ENCODE data around the gene KCNQ5.
"Not testable (repeated sequence)": the region's sequence is repeated elsewhere in the genome, so short reads cannot be mapped to it uniquely, and the experiment has no call there.

The KCNQ5 gene

GRCh38 chr6:72892901-72893300 is 271.0 kb downstream of the KCNQ5 start:
- DNase-seq (ENCODE audit: low read depth in 3 of 3, low spot score in 1 of 3), result no peak

- no peak for DNase-seq (ENCODE audit: low read depth in 3 of 3, low spot score in 1 of 3)
These were observed 272.2 kb downstream of the KCNQ5 start for GRCh38 chr6:72894091-72894490.

- not testable (repeated sequence) for DNase-seq (ENCODE audit: low read depth in 3 of 3, low spot score in 1 of 3)
These were observed 276.4 kb downstream of the KCNQ5 start for GRCh38 chr6:72898313-72898712.

DNA sequence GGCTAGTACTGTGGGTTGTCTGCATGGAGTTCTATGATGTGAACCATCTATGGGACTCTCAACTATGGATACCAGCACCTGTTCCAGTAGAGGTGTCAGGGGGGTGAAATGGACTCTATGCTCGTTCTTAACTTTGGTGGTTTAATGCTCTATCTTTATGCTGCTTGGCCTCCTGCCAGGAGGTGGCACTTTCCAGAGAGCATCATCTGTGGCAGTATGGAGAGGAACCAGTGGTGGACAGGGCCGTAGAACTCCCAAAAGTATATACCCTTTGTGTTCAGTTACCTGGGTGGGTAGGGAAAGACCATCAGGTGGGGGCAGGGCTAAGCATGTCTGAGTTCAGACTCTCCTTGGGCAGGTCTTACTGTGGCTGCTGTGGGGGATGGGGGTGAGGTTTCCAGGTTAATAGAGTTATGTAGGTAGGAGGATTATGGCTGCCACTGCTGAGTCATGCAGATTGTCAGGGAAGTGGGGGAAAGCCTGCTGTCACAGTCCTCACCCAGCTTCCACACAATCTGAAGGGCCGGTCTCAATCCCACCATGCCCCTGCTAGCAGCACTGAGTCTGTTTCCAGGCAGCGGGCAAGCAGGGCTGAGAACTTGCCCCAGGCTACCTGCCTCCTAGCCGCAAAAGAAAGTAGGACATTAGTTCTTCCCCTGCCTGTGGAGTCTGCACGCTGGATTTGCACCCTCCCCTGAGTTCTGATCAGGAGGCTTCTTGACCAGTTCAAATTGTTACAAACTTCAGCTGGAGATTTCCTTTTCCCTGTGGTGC is 284.0 kb downstream of the KCNQ5 start:
- DNase-seq (ENCODE audit: low read depth in 3 of 3, low spot score in 1 of 3), result no peak

DNA sequence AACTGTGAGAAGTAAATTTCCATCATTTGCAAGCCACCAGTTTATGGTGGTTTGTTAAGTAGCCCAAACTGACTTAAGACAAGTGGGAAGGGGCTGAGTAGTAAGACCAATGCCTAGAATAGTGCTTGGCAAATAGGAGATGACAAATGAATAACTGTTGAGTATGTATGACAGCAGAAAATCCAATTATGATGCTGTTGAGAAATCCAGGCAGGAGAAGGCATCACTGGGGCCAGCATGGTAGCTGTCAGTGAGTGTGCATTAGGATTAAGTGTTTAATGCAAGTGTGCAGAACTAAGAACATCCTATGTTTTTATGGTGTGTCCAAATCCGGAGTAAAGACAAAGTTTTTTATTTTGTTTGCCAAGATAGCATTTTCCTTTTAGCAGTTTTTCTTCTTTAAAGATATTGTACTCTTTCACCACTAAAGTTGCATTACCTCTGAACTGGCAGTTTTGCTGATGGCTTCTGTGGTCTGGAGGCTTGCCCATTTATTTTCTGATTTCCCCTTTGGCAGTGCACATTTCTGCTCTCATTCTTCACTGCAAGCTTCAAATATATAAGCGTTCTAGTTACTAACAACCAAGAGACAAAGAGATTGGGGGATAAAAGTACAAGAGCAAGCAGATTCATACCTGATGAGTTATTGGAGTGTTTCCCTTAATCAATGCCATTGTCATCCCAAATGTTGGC is 289.7 kb downstream of the KCNQ5 start:
- DNase-seq (ENCODE audit: low read depth in 3 of 3, low spot score in 1 of 3), result no peak

GRCh38 chr6:72913797-72914196 is 291.9 kb downstream of the KCNQ5 start:
- no peak for DNase-seq (ENCODE audit: low read depth in 3 of 3, low spot score in 1 of 3)

- DNase-seq (ENCODE audit: low read depth in 3 of 3, low spot score in 1 of 3), result no peak
These were observed 294.4 kb downstream of the KCNQ5 start for GRCh38 chr6:72916298-72916697.

- no peak for DNase-seq (ENCODE audit: low read depth in 3 of 3, low spot score in 1 of 3)
These were observed 295.0 kb downstream of the KCNQ5 start for GRCh38 chr6:72916906-72917305.

DNA sequence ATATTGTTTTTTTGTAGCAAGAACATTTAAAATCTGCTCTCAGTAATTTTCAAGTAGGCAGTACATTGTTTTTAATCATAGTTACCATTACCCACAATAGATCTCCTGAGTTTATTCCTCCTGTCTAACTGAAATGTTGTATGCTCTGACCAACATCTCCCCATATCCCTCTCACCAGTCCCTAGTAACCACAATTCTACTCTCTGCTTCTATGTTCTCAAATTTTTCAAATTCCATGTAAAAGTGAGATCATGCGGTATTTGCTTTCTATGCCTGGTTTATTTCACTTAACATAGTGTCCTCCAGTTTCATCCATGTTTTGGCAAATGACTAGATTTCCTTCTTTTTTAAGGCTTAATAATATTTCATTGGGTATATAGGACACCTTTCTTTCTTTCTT is 300.5 kb downstream of the KCNQ5 start:
- no peak for DNase-seq (ENCODE audit: low read depth in 3 of 3, low spot score in 1 of 3)

DNA sequence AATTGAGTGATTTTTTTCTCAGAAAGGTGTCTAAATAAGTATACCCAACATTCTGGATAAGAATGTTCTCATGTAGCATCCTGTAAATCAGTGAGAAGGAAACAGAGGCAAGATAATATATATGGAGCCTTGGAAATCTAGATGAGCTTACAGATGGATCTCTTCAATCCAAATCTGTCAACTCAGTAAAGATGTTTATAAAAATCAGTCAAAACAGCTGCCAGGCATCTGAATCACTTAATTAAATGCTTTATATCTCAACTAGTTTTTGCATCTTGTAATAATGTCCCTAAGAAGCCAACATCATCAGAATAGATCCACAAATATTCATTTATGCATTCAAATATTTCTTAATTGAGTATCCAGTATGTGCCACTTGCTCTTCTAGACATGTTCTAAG is 303.3 kb downstream of the KCNQ5 start:
- DNase-seq (ENCODE audit: low read depth in 3 of 3, low spot score in 1 of 3), result no peak

- DNase-seq (ENCODE audit: low read depth in 3 of 3, low spot score in 1 of 3), result no peak
These were observed 308.8 kb downstream of the KCNQ5 start for GRCh38 chr6:72930556-72931132.

GRCh38 chr6:72931325-72931887 is 309.5 kb downstream of the KCNQ5 start:
- no peak for DNase-seq (ENCODE audit: low read depth in 3 of 3, low spot score in 1 of 3)

DNA sequence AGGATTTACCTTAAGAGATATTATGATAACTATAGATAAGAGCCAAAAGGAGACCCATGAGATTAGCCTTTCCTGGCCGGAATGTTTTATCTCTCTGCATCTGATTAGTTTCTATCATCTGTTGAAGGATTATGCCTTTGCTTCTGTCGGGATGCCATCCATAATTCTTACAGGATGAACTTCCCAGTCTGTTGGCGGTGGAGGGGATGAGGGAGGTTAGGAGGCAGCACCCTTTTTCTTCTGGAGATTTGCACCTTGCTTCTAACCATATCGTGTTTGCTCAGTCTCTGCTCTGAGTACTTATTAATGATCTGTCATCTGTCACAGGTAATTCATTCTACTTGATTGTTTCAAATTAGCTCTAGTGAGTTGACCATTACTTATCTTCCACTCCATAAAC is 311.4 kb downstream of the KCNQ5 start:
- DNase-seq (ENCODE audit: low read depth in 3 of 3, low spot score in 1 of 3), result no peak

GRCh38 chr6:72936766-72937559 is 315.1 kb downstream of the KCNQ5 start:
- DNase-seq (ENCODE audit: low read depth in 3 of 3, low spot score in 1 of 3), result no peak

DNA sequence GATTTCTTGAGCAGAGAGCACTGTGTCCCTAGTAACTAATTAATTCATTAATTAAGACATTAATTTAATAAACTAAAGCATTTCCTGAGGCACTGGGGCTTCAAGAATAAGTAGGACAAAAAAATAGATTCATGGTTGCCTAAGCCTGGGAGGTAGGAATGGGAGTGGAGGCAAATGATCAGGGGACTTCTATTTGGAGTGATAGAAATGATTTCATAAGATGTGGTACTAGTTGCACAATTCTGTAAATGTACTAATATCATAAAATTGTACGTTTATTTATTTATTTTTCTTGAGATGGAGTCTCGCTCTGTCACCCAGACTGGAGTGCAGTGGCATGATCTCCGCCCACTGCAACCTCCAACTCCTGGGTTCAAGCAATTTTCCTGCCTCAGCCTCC is 316.2 kb downstream of the KCNQ5 start:
- no peak for DNase-seq (ENCODE audit: low read depth in 3 of 3, low spot score in 1 of 3)

DNA sequence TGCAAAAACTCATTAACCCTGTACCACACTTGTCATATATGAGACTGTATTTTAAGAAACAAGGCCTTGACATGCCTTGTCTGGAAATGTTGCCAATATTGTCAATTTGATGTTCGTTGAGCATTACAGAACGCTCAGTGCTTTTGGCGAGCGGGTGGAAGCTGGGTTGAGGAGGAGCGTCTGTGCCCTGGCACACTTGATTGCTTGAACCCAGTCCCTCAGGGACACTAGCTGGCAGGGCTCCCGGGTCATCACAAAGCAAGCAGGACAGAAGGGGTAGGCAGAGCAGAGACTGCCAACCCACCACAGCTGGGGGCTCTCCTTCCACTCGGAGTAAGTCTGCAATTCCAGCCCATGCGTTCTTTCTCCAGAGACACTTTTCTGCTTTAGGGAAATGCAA is 317.1 kb downstream of the KCNQ5 start:
- DNase-seq (ENCODE audit: low read depth in 3 of 3, low spot score in 1 of 3), result no peak

GRCh38 chr6:72940265-72940664 is 318.4 kb downstream of the KCNQ5 start:
- no peak for DNase-seq (ENCODE audit: low read depth in 3 of 3, low spot score in 1 of 3)

DNA sequence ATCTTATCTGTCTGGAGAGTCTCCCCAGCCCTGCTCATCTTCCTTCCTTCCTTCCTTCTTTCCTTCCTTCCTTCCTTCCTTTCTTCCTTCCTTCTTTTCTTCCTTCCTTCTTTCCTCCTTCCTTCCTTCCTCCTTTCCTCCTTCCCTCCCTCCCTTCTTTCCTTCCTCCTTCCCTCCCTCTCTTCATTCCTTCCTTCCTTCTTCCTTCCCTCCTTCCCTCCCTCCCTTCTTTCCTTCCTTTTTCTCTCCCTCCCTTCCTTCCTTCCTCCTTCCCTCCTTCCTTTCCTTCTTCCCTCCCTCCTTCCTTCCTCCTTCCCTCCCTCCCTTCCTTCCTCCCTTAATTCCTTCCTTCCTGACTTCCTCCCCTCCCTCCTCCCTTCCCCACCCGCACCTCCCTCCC is 319.4 kb downstream of the KCNQ5 start:
- DNase-seq (ENCODE audit: low read depth in 3 of 3, low spot score in 1 of 3), result no peak

DNA sequence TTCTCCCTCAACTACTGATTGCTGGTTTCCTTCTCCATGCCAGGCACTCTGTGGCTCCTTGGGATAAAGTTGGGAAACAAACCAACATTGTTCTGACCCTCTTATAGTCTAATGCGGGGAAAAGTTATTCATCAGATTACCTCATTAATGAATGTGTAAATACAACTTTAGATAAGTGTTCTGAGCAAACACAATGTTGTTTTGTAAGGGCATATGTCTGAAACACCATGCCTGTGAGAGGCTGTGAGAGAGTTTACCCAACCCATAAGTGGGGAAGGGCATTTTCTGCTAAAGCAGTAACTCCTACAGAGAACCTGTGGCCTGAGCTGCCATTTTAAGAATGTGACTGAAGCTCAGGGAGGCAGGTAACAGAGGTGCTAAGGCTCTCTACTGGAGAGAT is 319.9 kb downstream of the KCNQ5 start:
- DNase-seq (ENCODE audit: low read depth in 3 of 3, low spot score in 1 of 3), result no peak

DNA sequence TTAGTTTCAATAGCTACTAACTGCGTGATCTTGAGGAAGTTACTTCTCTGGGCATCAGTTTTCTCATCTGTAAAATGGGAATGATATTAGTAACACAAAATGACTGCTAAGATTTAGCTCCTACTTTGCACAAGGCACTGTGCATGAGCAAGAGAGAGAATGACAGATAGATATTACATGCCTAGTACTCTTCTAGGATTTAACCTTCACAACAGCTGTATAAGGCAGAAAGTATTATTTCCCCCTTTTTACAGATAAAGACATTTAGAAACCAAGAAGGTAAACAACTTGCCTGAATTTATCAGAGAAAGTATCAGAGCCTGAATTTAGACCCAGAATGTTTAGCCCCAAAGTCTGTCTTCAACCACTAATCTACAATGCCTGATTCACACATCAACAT is 321.8 kb downstream of the KCNQ5 start:
- no peak for DNase-seq (ENCODE audit: low read depth in 3 of 3, low spot score in 1 of 3)

- no peak for DNase-seq (ENCODE audit: low read depth in 3 of 3, low spot score in 1 of 3)
These were observed 322.8 kb downstream of the KCNQ5 start for GRCh38 chr6:72944660-72945059.
